ENCODE data around the gene DTL.

DNA sequence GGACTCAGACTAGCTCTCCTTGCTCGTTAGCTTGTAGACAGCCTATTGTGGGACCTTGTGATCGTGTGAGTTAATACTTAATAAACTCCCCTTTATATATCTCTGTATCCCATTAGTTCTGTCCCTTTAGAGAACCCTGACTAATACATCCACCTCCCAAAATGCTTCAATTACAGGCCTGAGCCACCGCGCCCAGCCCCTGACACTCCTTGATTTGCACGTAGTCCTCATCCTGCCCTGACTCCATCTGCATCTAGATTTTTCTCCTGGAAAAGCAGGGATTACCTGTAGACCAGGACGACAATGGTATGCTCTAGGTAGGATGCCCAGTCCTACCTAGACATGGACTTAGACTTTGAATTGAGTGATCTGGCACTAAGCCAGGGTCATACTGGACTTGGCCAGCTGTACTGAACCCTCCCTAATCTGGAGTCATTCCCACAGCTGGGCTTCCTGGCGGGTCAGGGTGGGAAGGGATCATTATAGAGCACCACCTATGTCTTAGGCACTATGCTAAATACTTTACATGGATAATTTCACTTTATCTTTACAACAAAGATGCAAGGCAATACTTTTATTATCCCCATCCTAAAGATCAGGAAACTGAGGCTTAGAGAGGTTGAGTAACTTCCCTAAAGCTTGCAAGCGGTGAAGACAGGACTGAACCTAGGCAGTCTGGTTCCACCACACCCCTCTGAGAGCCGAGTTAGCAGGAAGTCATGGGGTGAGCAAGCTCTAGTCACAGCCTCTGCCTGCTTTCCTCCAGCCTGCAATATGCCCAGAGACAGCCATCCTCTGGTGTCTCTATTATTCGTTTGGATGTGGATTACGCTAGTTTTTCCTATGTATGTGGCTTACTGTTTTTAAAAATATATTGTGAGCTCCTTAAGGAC is 89.4 kb downstream of the DTL start:
- TF ChIP-seq, protein P1, sequence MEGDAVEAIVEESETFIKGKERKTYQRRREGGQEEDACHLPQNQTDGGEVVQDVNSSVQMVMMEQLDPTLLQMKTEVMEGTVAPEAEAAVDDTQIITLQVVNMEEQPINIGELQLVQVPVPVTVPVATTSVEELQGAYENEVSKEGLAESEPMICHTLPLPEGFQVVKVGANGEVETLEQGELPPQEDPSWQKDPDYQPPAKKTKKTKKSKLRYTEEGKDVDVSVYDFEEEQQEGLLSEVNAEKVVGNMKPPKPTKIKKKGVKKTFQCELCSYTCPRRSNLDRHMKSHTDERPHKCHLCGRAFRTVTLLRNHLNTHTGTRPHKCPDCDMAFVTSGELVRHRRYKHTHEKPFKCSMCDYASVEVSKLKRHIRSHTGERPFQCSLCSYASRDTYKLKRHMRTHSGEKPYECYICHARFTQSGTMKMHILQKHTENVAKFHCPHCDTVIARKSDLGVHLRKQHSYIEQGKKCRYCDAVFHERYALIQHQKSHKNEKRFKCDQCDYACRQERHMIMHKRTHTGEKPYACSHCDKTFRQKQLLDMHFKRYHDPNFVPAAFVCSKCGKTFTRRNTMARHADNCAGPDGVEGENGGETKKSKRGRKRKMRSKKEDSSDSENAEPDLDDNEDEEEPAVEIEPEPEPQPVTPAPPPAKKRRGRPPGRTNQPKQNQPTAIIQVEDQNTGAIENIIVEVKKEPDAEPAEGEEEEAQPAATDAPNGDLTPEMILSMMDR (conservative IDR thresholded peaks at IDR 0.05): no peak
- TF ChIP-seq EZH2 (IDR thresholded peaks at IDR 0.05; ENCODE audit: low read depth): no peak
